Bronchial epithelial cell (primary cell): ENCODE data around the gene SMO. TPM values are rescaled to one million over a fixed set of nuclear protein-coding genes. Genes with fewer than 3 reads are reported as not detected.

ENCODE experiments used
- DNase-seq: peaks from one replicate; pipeline ENCODE4 v3.0.0-alpha.2; 2010; ENCODE audit warnings: low read depth
- FAIRE-seq: peaks from 2 replicates; lab custom pipeline; 2011; peaks lifted over from hg19 to GRCh38; lab: Jason Lieb, UNC
- H3K27me3 ChIP-seq: 2 replicates; pipeline ENCODE4 v1.5.1; 2011; ENCODE audit warnings: low read length; ENCODE audit not compliant: control insufficient read depth, insufficient read depth
- H3K36me3 ChIP-seq: 2 replicates; pipeline ENCODE4 v1.5.1; 2011; ENCODE audit warnings: low read length; ENCODE audit not compliant: control insufficient read depth, insufficient read depth
- H3K4me3 ChIP-seq: 2 replicates; pipeline ENCODE4 v1.5.1; 2011; ENCODE audit warnings: mild to moderate bottlenecking, low read depth, low read length, control low read depth
- CTCF ChIP-seq: IDR thresholded peaks from 2 replicates; pipeline ENCODE4 v1.5.1; 2011; ENCODE audit warnings: mild to moderate bottlenecking, moderate library complexity, low read length, control low read depth, inconsistent platforms; ENCODE audit not compliant: insufficient read depth, severe bottlenecking
- total RNA-seq: library from RNA; depleted of rRNA; stranded (reverse); fragments of >200 nt; gene quantifications from 2 replicates; pipeline ENCODE4 v1.2.1, GENCODE V29; 2014

The SMO gene
- total RNA-seq, 1 donor from 2014 or later = 2.4 TPM

- Histone ChIP-seq H3K36me3 (no peaks in the 10 kb centered on the region), H3K4me3 (peak within 1 kb of the TSS; percentile 87), H3K27me3 (no peaks in the 10 kb centered on the region)
- DNase-seq (peak; percentile 92), FAIRE-seq (no peak)
- no peak for TF ChIP-seq CTCF
These were observed 36.1 kb downstream of the SMO start, which contains the start of gene AHCYL2 for GRCh38 chr7:129224251-129225205. Gene AHCYL2 (plus strand): TSS chr7:129225030.

GRCh38 chr7:129225206-129225930 lies 36.9 kb downstream of the SMO start:
- Histone ChIP-seq H3K27me3 (no peaks in the 10 kb centered on the region), H3K4me3 (peak overlapping the region; percentile 87), H3K36me3 (no peaks in the 10 kb centered on the region)
- TF ChIP-seq CTCF = no peak
- FAIRE-seq (no peak), DNase-seq (peak; percentile 47)

- peak; percentile 43 for DNase-seq
- no peaks in the 10 kb centered on the region for H3K36me3 ChIP-seq
- FAIRE-seq = no peak
- peak overlapping the region; percentile 87 for H3K4me3 ChIP-seq
- no peaks in the 10 kb centered on the region for H3K27me3 ChIP-seq
- TF ChIP-seq CTCF = no peak
These were observed 37.6 kb downstream of the SMO start for GRCh38 chr7:129225931-129226572.

- Histone ChIP-seq H3K4me3 (no peak overlapping the region), H3K27me3 (no peaks in the 10 kb centered on the region), H3K36me3 (no peaks in the 10 kb centered on the region)
- TF ChIP-seq CTCF = no peak
- FAIRE-seq (no peak), DNase-seq (no peak)
These were observed 39.5 kb downstream of the SMO start for GRCh38 chr7:129227646-129228578.

GRCh38 chr7:129228633-129229032 lies 40.2 kb downstream of the SMO start:
- no peak for FAIRE-seq
- DNase-seq = no peak
- H3K27me3 ChIP-seq = no peaks in the 10 kb centered on the region
- no peaks in the 10 kb centered on the region for H3K36me3 ChIP-seq
- no peak for TF ChIP-seq CTCF
- H3K4me3 ChIP-seq = no peak overlapping the region
